GM23338 (cell line): ENCODE measurements around the gene ZSWIM3. TPM values are rescaled to one million over a fixed set of nuclear protein-coding genes. Genes with fewer than 3 reads are reported as not detected.

Experiments used
- ATAC-seq: fragments of 200-7000 bp; cut with Tn5 transposase; 3 replicates; pipeline ENCODE4 v1.9.1; 2020
- DNase-seq: peaks from one replicate; pipeline ENCODE4 v3.0.0-alpha.2; 2015; ENCODE audit warnings: low spot score
- H2AFZ ChIP-seq: fragments of 200-600 bp; sonication (generic); 2 replicates; pipeline ENCODE4 v1.8.0; 2016; ENCODE audit warnings: antibody characterized with exemption, mild to moderate bottlenecking, moderate library complexity
- H3F3A ChIP-seq: fragments of 200-600 bp; sonication (generic); replicated peaks from 2 replicates; pipeline ENCODE4 v1.8.0; 2017; ENCODE audit warnings: antibody characterized with exemption, mixed run types, low read depth
- H3K27ac ChIP-seq: fragments of 200-600 bp; sonication (generic); 2 replicates; pipeline ENCODE4 v1.6.1; 2016; ENCODE audit warnings: low read depth
- H3K27me3 ChIP-seq: fragments of 200-600 bp; sonication (generic); 2 replicates; pipeline ENCODE4 v1.8.0; 2016; ENCODE audit warnings: mild to moderate bottlenecking, mixed run types, moderate library complexity; ENCODE audit not compliant: insufficient read depth
- H3K36me3 ChIP-seq: fragments of 200-600 bp; sonication (generic); 2 replicates; pipeline ENCODE4 v1.8.0; 2016; ENCODE audit warnings: mild to moderate bottlenecking; ENCODE audit not compliant: insufficient read depth
- H3K4me1 ChIP-seq: fragments of 200-600 bp; sonication (generic); 2 replicates; pipeline ENCODE4 v1.8.0; 2016; ENCODE audit warnings: mild to moderate bottlenecking, moderate library complexity; ENCODE audit not compliant: insufficient read depth
- H3K4me2 ChIP-seq: fragments of 200-600 bp; sonication (generic); 2 replicates; pipeline ENCODE4 v1.7.1; 2017; ENCODE audit warnings: mixed run types
- H3K4me3 ChIP-seq: fragments of 200-600 bp; sonication (generic); 2 replicates; pipeline ENCODE4 v1.6.1; 2016; ENCODE audit warnings: mixed run types
- H3K79me2 ChIP-seq: fragments of 200-600 bp; sonication (generic); replicated peaks from 2 replicates; pipeline ENCODE4 v1.8.0; 2017; ENCODE audit warnings: mild to moderate bottlenecking; ENCODE audit not compliant: insufficient read depth
- H3K9me2 ChIP-seq: fragments of 200-600 bp; sonication (generic); 2 replicates; pipeline ENCODE4 v1.8.0; 2017; ENCODE audit not compliant: insufficient read depth
- H4K20me1 ChIP-seq: fragments of 200-600 bp; sonication (generic); replicated peaks from 2 replicates; pipeline ENCODE4 v1.8.0; 2017; ENCODE audit warnings: mild to moderate bottlenecking; ENCODE audit not compliant: insufficient read depth
- H3K27ac Mint-ChIP-seq: 2 replicates; pipeline ENCODE4 v1.8.0; 2020; ENCODE audit warnings: inconsistent platforms, mild to moderate bottlenecking, moderate library complexity, mixed read lengths
- H3K27me3 Mint-ChIP-seq: 3 replicates; pipeline ENCODE4 v1.8.0; 2022; ENCODE audit warnings: low read depth, mild to moderate bottlenecking, moderate library complexity, mixed read lengths, inconsistent platforms; ENCODE audit not compliant: insufficient read depth, poor library complexity
- H3K36me3 Mint-ChIP-seq: 3 replicates; pipeline ENCODE4 v1.8.0; 2021; ENCODE audit warnings: low read depth, mild to moderate bottlenecking, inconsistent platforms, moderate library complexity, mixed read lengths
- H3K4me1 Mint-ChIP-seq: 3 replicates; pipeline ENCODE4 v1.8.0; 2020; ENCODE audit warnings: mild to moderate bottlenecking, inconsistent platforms, mixed read lengths
- H3K4me3 Mint-ChIP-seq: 3 replicates; pipeline ENCODE4 v1.8.0; 2021; ENCODE audit warnings: moderate library complexity, mild to moderate bottlenecking, inconsistent platforms, mixed read lengths
- H3K9me3 Mint-ChIP-seq: 3 replicates; pipeline ENCODE4 v1.8.0; 2020; ENCODE audit warnings: moderate library complexity, mild to moderate bottlenecking, inconsistent platforms, mixed read lengths
- CREB1 ChIP-seq: fragments of 250-450 bp; sonication (Bioruptor Pico); IDR thresholded peaks from 2 replicates; pipeline ENCODE4 v1.5.0; 2020; ENCODE audit warnings: low read depth, mild to moderate bottlenecking, moderate library complexity
- EZH2 ChIP-seq: fragments of 200-600 bp; sonication (generic); IDR thresholded peaks from one replicate; pipeline ENCODE4 v1.8.0; 2017; ENCODE audit warnings: antibody characterized with exemption, mild to moderate bottlenecking, low read depth; ENCODE audit not compliant: unreplicated experiment
- JUNB ChIP-seq: IDR thresholded peaks from one replicate; pipeline ENCODE4 v1.6.1; 2016; ENCODE audit warnings: antibody characterized with exemption; ENCODE audit not compliant: unreplicated experiment
- NANOG ChIP-seq: IDR thresholded peaks from 2 replicates; pipeline ENCODE4 v1.6.1; 2016; ENCODE audit warnings: antibody characterized with exemption, borderline replicate concordance
- POLR2AphosphoS5 ChIP-seq: IDR thresholded peaks from 2 replicates; pipeline ENCODE4 v1.6.1; 2016; ENCODE audit warnings: antibody characterized with exemption, low read depth
- ZNF114 ChIP-seq: fragments of 250-450 bp; sonication (Bioruptor Pico); IDR thresholded peaks from 2 replicates; pipeline ENCODE4 v1.5.0; 2020; ENCODE audit warnings: mild to moderate bottlenecking, moderate library complexity
- polyA plus RNA-seq: library from polyadenylated mRNA; unstranded; fragments of >200 nt; fragmentation: Nextera tagmentation; extraction: Ambion mirVana; gene quantifications from 2 replicates; pipeline ENCODE4 v1.2.1, GENCODE V29; 2016
- total RNA-seq: library from RNA; depleted of rRNA; stranded (reverse); fragments of >200 nt; shearing (Covaris generic); gene quantifications from 2 replicates; pipeline ENCODE4 v1.2.3, GENCODE V29; 2014
- TF ChIP-seq, protein P1 (sequence below): fragments of 250-450 bp; sonication (Bioruptor Pico); IDR thresholded peaks from 2 replicates; pipeline ENCODE4 v1.5.0; 2020; ENCODE audit warnings: mild to moderate bottlenecking, moderate library complexity
- TF ChIP-seq, protein P2 (sequence below): IDR thresholded peaks from 2 replicates; pipeline ENCODE4 v1.6.1; 2016; ENCODE audit warnings: antibody characterized with exemption
- TF ChIP-seq, protein P3 (sequence below), 2 experiments: fragments of 200-600 bp in 1 of 2; sonication (generic) in 1 of 2; conservative IDR thresholded peaks; 2 replicates each; pipeline versions ENCODE4 v1.5.1 to v1.6.1; 2016 to 2017; ENCODE audit warnings: antibody characterized with exemption in 2 of 2, low read depth in 2 of 2, mild to moderate bottlenecking in 2 of 2, moderate library complexity in 1 of 2

ZSWIM3 gene
- total and polyA plus RNA-seq, 2 experiments from 2014 or later = 2.0 to 8.2 TPM

DNA sequence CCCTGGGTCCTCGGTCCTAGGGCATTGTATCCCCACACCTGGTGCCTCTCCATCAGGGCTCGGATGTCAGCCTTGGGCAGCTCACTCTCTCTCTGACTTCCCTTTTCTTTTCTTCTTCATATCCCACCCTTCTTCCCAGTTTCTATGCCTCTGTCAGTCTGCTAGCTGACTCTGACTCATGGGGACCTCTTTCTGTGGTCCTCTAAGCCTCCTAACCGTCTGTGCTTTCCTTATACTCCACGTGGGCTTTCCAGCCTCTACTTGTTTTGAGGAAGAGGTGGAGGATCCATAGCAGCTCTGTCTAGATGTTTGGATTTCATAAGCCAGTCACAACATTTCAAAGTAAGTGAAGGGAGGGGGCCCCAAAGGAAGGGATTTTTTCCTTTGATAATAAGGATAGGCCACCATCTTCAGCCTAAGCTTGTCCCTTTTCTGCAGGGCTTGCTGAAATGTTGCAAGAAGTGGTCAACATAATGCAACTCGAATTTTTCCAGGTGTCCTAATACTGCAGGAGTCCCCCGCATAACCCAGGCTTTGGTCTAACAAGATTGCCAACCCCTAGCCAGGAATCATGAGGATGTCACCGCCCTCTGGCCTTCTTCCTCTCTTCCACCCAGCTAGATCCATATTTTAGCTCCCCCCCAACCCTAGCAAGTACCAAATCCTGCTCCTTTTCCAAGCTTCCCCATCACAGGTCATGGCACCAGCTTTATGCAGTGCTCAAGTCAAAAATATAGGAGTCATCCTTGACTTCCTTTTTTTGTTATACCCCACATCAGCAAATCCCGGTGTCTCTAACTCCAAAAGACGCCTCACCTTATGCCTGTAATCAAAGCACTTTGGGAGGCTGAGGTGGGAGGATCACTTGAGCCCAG, 63.3 kb downstream of the ZSWIM3 start (continued):
- TF ChIP-seq, protein P1, sequence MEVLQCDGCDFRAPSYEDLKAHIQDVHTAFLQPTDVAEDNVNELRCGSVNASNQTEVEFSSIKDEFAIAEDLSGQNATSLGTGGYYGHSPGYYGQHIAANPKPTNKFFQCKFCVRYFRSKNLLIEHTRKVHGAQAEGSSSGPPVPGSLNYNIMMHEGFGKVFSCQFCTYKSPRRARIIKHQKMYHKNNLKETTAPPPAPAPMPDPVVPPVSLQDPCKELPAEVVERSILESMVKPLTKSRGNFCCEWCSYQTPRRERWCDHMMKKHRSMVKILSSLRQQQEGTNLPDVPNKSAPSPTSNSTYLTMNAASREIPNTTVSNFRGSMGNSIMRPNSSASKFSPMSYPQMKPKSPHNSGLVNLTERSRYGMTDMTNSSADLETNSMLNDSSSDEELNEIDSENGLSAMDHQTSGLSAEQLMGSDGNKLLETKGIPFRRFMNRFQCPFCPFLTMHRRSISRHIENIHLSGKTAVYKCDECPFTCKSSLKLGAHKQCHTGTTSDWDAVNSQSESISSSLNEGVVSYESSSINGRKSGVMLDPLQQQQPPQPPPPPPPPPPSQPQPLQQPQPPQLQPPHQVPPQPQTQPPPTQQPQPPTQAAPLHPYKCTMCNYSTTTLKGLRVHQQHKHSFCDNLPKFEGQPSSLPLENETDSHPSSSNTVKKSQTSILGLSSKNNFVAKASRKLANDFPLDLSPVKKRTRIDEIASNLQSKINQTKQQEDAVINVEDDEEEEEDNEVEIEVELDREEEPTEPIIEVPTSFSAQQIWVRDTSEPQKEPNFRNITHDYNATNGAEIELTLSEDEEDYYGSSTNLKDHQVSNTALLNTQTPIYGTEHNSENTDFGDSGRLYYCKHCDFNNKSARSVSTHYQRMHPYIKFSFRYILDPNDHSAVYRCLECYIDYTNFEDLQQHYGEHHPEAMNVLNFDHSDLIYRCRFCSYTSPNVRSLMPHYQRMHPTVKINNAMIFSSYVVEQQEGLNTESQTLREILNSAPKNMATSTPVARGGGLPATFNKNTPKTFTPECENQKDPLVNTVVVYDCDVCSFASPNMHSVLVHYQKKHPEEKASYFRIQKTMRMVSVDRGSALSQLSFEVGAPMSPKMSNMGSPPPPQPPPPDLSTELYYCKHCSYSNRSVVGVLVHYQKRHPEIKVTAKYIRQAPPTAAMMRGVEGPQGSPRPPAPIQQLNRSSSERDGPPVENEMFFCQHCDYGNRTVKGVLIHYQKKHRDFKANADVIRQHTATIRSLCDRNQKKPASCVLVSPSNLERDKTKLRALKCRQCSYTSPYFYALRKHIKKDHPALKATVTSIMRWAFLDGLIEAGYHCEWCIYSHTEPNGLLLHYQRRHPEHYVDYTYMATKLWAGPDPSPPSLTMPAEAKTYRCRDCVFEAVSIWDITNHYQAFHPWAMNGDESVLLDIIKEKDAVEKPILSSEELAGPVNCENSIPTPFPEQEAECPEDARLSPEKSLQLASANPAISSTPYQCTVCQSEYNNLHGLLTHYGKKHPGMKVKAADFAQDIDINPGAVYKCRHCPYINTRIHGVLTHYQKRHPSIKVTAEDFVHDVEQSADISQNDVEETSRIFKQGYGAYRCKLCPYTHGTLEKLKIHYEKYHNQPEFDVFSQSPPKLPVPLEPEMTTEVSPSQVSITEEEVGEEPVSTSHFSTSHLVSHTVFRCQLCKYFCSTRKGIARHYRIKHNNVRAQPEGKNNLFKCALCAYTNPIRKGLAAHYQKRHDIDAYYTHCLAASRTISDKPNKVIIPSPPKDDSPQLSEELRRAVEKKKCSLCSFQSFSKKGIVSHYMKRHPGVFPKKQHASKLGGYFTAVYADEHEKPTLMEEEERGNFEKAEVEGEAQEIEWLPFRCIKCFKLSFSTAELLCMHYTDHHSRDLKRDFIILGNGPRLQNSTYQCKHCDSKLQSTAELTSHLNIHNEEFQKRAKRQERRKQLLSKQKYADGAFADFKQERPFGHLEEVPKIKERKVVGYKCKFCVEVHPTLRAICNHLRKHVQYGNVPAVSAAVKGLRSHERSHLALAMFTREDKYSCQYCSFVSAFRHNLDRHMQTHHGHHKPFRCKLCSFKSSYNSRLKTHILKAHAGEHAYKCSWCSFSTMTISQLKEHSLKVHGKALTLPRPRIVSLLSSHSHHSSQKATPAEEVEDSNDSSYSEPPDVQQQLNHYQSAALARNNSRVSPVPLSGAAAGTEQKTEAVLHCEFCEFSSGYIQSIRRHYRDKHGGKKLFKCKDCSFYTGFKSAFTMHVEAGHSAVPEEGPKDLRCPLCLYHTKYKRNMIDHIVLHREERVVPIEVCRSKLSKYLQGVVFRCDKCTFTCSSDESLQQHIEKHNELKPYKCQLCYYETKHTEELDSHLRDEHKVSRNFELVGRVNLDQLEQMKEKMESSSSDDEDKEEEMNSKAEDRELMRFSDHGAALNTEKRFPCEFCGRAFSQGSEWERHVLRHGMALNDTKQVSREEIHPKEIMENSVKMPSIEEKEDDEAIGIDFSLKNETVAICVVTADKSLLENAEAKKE (CRISPR knock-in tag) = no peak
- TF ChIP-seq, protein P2, sequence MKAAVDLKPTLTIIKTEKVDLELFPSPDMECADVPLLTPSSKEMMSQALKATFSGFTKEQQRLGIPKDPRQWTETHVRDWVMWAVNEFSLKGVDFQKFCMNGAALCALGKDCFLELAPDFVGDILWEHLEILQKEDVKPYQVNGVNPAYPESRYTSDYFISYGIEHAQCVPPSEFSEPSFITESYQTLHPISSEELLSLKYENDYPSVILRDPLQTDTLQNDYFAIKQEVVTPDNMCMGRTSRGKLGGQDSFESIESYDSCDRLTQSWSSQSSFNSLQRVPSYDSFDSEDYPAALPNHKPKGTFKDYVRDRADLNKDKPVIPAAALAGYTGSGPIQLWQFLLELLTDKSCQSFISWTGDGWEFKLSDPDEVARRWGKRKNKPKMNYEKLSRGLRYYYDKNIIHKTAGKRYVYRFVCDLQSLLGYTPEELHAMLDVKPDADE = no peak
- no peak for TF ChIP-seq NANOG
- TF ChIP-seq JUNB = no peak

DNA sequence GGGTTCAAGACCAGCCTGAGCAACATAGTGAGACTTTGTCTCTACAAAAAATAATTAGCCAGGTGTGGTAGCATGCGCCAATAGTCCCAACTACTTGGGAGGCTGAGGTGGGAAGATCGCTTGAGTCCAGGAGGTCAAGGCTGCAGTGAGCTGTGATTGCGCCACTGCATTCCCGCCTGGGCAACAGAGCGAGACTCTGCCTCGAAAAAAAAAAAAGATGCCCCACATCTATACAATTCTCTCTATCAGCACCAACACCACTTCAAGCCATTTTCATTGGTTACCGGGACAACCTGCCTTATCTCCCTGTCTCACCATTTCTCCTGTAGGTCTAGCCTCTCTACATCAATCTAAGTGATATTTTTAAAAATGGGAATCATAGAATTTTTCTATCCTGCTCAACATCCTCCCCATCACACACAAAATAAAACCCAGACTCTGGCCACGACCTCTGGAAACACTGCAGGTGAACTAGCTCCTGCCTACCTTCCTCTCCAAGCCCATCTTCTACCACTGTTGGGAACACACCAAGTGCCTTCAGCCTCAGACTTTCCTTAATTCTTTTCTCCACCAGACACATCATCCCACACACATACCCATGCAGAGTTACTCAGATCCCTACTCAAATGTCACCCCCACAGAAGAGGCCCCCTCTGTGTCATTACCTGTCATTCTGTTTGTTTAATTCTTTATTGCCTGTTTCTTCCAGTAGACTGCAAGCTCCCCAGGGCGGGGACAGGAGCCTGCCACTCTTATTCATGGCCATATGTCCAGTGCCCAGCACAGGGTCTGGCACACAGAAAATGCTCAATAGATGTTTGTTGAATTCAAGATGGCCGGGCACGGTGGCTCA, 64.1 kb downstream of the ZSWIM3 start:
- no peak overlapping the region for H3K4me2 ChIP-seq
- H3K79me2 ChIP-seq = no peaks in the 10 kb centered on the region
- no peak for TF ChIP-seq NANOG
- no peak for TF ChIP-seq EZH2
- TF ChIP-seq JUNB = no peak
- TF ChIP-seq CREB1 = no peak
- no peak for TF ChIP-seq POLR2AphosphoS5
- TF ChIP-seq, protein P2 = no peak
- TF ChIP-seq ZNF114 (CRISPR knock-in tag) = no peak
- TF ChIP-seq, protein P3, sequence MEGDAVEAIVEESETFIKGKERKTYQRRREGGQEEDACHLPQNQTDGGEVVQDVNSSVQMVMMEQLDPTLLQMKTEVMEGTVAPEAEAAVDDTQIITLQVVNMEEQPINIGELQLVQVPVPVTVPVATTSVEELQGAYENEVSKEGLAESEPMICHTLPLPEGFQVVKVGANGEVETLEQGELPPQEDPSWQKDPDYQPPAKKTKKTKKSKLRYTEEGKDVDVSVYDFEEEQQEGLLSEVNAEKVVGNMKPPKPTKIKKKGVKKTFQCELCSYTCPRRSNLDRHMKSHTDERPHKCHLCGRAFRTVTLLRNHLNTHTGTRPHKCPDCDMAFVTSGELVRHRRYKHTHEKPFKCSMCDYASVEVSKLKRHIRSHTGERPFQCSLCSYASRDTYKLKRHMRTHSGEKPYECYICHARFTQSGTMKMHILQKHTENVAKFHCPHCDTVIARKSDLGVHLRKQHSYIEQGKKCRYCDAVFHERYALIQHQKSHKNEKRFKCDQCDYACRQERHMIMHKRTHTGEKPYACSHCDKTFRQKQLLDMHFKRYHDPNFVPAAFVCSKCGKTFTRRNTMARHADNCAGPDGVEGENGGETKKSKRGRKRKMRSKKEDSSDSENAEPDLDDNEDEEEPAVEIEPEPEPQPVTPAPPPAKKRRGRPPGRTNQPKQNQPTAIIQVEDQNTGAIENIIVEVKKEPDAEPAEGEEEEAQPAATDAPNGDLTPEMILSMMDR (conservative IDR thresholded peaks at IDR 0.05; ENCODE audit: low read depth in 2 of 2) = no peak

More for the DNA sequence above, 64.1 kb downstream of the ZSWIM3 start:
- no peak for ATAC-seq
- H3F3A ChIP-seq = no peaks in the 10 kb centered on the region
- H3K36me3 ChIP-seq = no peaks in the 10 kb centered on the region
- Mint-ChIP-seq H3K9me3 (no peaks in the 10 kb centered on the region), H3K4me3 (no peak overlapping the region; the same call in 2 of the 3 replicates), H3K27ac (no peak overlapping the region), H3K36me3 (no peaks in the 10 kb centered on the region), H3K27me3 (peaks cover 7% of the 10 kb centered on the region), H3K4me1 (peaks cover 24% of the 10 kb centered on the region)
- no peak overlapping the region for H3K27ac ChIP-seq
- H2AFZ ChIP-seq = no peak overlapping the region; the same call in 1 of the 2 replicates
- no peaks in the 10 kb centered on the region for H3K27me3 ChIP-seq
- H4K20me1 ChIP-seq = no peaks in the 10 kb centered on the region
- no peak overlapping the region for H3K4me3 ChIP-seq
- no peak for DNase-seq
- no peaks in the 10 kb centered on the region for H3K4me1 ChIP-seq
- no peaks in the 10 kb centered on the region for H3K9me2 ChIP-seq
